Measurements from ENCODE around the gene DIMT1. TPM values are rescaled to one million over a fixed set of nuclear protein-coding genes. Genes with fewer than 3 reads are reported as not detected.

DIMT1 gene
- total RNA-seq, 2 donors from 2014 or later, result 28.8 to 29.2 TPM

- no peak for TF ChIP-seq CTCF (IDR thresholded peaks at IDR 0.05)
- Histone ChIP-seq H3K4me1 (ENCODE audit: control insufficient read depth in 1 of 2, low read depth in 2 of 2) (no peaks in the 10 kb centered on the region), H3K36me3 (no peaks in the 10 kb centered on the region), H3K4me3 (no peak overlapping the region), H3K27ac (no peak overlapping the region), H3K9me3 (no peaks in the 10 kb centered on the region), H3K27me3 (replicated peaks; ENCODE audit: insufficient read depth) (no peaks in the 10 kb centered on the region)
- ATAC-seq (ENCODE audit: insufficient number of reproducible peaks, low FRiP score, low read depth), result no peak
- no peak for DNase-seq (ENCODE audit: low spot score)
These were observed 61.8 kb downstream of the DIMT1 start for GRCh38 chr5:62341783-62342475.

- Histone ChIP-seq H3K27ac (no peak overlapping the region), H3K4me1 (ENCODE audit: control insufficient read depth in 1 of 2, low read depth in 2 of 2) (no peaks in the 10 kb centered on the region), H3K9me3 (no peaks in the 10 kb centered on the region), H3K4me3 (no peak overlapping the region), H3K27me3 (replicated peaks; ENCODE audit: insufficient read depth) (no peaks in the 10 kb centered on the region), H3K36me3 (no peaks in the 10 kb centered on the region)
- ATAC-seq (ENCODE audit: insufficient number of reproducible peaks, low FRiP score, low read depth) (no peak), DNase-seq (ENCODE audit: low spot score) (no peak)
- TF ChIP-seq CTCF (IDR thresholded peaks at IDR 0.05), result no peak
These were observed 62.7 kb downstream of the DIMT1 start for GRCh38 chr5:62340979-62341378.

GRCh38 chr5:62340392-62340791 lies 63.3 kb downstream of the DIMT1 start:
- DNase-seq (ENCODE audit: low spot score) (no peak), ATAC-seq (ENCODE audit: insufficient number of reproducible peaks, low FRiP score, low read depth) (no peak)
- TF ChIP-seq CTCF (IDR thresholded peaks at IDR 0.05), result no peak
- no peaks in the 10 kb centered on the region for H3K4me1 ChIP-seq (ENCODE audit: control insufficient read depth in 1 of 2, low read depth in 2 of 2)
- H3K9me3 ChIP-seq, result no peaks in the 10 kb centered on the region
- H3K36me3 ChIP-seq, result no peaks in the 10 kb centered on the region
- no peaks in the 10 kb centered on the region for H3K27me3 ChIP-seq (replicated peaks; ENCODE audit: insufficient read depth)
- H3K27ac ChIP-seq, result no peak overlapping the region
- no peak overlapping the region for H3K4me3 ChIP-seq

Other genes starting within 250 kb of the DIMT1 start
- gene KIF2A, start 97.7 kb downstream of the DIMT1 start, total RNA-seq, result 10 to 100 TPM; 19.5 to 28.9 TPM
- 10 to 100 TPM; 10.7 to 16.5 TPM for gene IPO11, start 8.9 kb upstream of the DIMT1 start, total RNA-seq
- 1 to 10 TPM; 3.6 to 4.2 TPM for gene LRRC70, start 174.9 kb upstream of the DIMT1 start, total RNA-seq